Thyroid gland (tissue), 4 donors: ENCODE results near the gene STAMBPL1.

ENCODE experiments used
- CTCF ChIP-seq, 6 experiments: fragments of 200-600 bp in 3 of 6; fragments of 450-650 bp in 3 of 6; sonication (generic) in 3 of 6; IDR thresholded peaks; one replicate each; pipeline ENCODE4 v1.5.1; 2016 to 2019; ENCODE audit warnings: antibody characterized with exemption in 6 of 6, mild to moderate bottlenecking in 2 of 6, inconsistent platforms in 1 of 6, moderate library complexity in 1 of 6
- POLR2A ChIP-seq, 2 donors: fragments of 450-650 bp; IDR thresholded peaks; one replicate each; pipeline ENCODE4 v1.6.1; 2017; ENCODE audit warnings: antibody characterized with exemption in 2 of 2, mild to moderate bottlenecking in 2 of 2, moderate library complexity in 1 of 2

GRCh38 chr10:88875081-88875480 lies 5.0 kb upstream of the STAMBPL1 start:
- TF ChIP-seq CTCF (IDR thresholded peaks at IDR 0.05) (no peak), POLR2A (IDR thresholded peaks at IDR 0.05) (no peak)
